ENCODE data around the gene CEP131. TPM values are rescaled to one million over a fixed set of nuclear protein-coding genes. Genes with fewer than 3 reads are reported as not detected.

The CEP131 gene
- total and polyA plus RNA-seq, 2 donors (not counting 3 experiments of a cell fraction or from before 2014, with no cell fraction given), result 5.3 to 17.9 TPM

DNA sequence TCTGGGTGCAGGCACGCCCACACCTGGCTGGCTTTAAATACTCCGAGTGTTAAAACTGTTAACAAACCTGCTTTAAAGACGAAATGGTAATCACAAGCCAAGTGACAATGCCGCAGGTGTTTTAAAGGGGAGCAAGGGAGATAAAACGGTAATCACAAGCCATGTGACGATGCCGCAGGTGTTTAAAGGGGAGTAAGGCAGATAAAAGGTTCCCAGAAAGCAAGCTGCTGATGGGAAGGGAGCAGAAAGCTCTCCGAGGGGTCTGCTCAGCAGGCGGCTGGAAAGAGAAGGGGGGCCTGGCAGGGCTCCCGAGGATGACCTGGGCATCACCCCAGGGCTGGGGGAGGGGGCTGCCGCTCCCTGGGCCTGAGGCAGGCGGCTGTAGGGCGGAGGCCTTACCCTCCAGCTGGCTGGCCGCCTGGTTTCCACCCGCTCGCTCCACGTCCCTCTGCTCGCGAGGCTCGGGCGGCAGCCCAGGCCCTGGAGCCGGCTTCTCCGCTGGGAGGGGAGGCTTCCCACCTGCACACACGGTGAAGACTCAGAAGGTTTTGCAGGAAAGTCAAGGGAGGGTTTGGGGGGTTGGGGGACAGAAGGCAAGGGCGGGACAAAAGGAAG, 28.4 kb upstream of the CEP131 start:
- no peaks in the 10 kb centered on the region for H3K27me3 ChIP-seq (ENCODE audit: control insufficient read depth in 2 of 2, insufficient read depth in 2 of 2, low read length in 2 of 2)
- no peak overlapping the region for H3K9ac ChIP-seq (replicated peaks; ENCODE audit: extremely low read depth, insufficient read depth, low read length)
- H2AFZ ChIP-seq (ENCODE audit: low read depth, low read length), result no peak overlapping the region
- intact Hi-C loops (cut with micrococcal nuclease), result loop anchor here (5.0 kb wide), 1 partner anchor 261 kb away; the partner anchor contains the start of gene ACTG1
- H3K4me1 ChIP-seq (ENCODE audit: control insufficient read depth, extremely low read depth, insufficient read depth, low read length), result no peaks in the 10 kb centered on the region
- CTCF ChIA-PET, result interaction anchor here (0.7 kb wide), 1 partner anchor 350 kb away, joined by 3 read pairs; no protein-coding TSS in a partner anchor
- DNase-seq (ENCODE audit: low read depth, low spot score) (no peak), FAIRE-seq (no peak)
- H3K79me2 ChIP-seq (ENCODE audit: control insufficient read depth, insufficient read depth, low read length), result no peaks in the 10 kb centered on the region
- no TSS peak for BruUV-seq (replicated peaks)
- H3K36me3 ChIP-seq (ENCODE audit: control insufficient read depth in 2 of 2, extremely low read depth in 1 of 2, insufficient read depth in 2 of 2, low read length in 2 of 2), result peaks cover 0 to 11% of the 10 kb centered on the region in 2 experiments
- no peak for TF ChIP-seq MAX (IDR thresholded peaks at IDR 0.05; ENCODE audit: insufficient read depth, insufficient read length)
- TF ChIP-seq, protein P1, sequence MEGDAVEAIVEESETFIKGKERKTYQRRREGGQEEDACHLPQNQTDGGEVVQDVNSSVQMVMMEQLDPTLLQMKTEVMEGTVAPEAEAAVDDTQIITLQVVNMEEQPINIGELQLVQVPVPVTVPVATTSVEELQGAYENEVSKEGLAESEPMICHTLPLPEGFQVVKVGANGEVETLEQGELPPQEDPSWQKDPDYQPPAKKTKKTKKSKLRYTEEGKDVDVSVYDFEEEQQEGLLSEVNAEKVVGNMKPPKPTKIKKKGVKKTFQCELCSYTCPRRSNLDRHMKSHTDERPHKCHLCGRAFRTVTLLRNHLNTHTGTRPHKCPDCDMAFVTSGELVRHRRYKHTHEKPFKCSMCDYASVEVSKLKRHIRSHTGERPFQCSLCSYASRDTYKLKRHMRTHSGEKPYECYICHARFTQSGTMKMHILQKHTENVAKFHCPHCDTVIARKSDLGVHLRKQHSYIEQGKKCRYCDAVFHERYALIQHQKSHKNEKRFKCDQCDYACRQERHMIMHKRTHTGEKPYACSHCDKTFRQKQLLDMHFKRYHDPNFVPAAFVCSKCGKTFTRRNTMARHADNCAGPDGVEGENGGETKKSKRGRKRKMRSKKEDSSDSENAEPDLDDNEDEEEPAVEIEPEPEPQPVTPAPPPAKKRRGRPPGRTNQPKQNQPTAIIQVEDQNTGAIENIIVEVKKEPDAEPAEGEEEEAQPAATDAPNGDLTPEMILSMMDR (IDR thresholded peaks at IDR 0.05; ENCODE audit: extremely low read depth in 1 of 2, insufficient read depth in 1 of 2, low read depth in 1 of 2, low read length in 2 of 2), result no peak
- no peak for TF ChIP-seq JUN (IDR thresholded peaks at IDR 0.05; ENCODE audit: borderline replicate concordance, insufficient read depth, insufficient read length, low read depth)
- TF ChIP-seq MYC (IDR thresholded peaks at IDR 0.05; ENCODE audit: low read depth, low read length), result no peak
- TF ChIP-seq POLR2AphosphoS5 (IDR thresholded peaks at IDR 0.05; ENCODE audit: insufficient read depth, low read depth, low read length), result no peak
- TF ChIP-seq EZH2 (IDR thresholded peaks at IDR 0.05; ENCODE audit: borderline replicate concordance, low read depth, low read length, severe bottlenecking), result no peak
- TF ChIP-seq POLR2A (IDR thresholded peaks at IDR 0.05; ENCODE audit: low read depth, low read length), result no peak
- TF ChIP-seq FOS (IDR thresholded peaks at IDR 0.05; ENCODE audit: borderline replicate concordance, insufficient read depth, low read length), result no peak
- TF ChIP-seq GATA2 (IDR thresholded peaks at IDR 0.05; ENCODE audit: insufficient read depth, insufficient read length, low read depth, low read length), result no peak
- no peak overlapping the region for H3K4me2 ChIP-seq (ENCODE audit: insufficient read depth, low read length)
- H4K20me1 ChIP-seq (replicated peaks; ENCODE audit: control insufficient read depth, extremely low read depth, insufficient read depth, low read length), result no peaks in the 10 kb centered on the region
- H3K9me1 ChIP-seq (replicated peaks; ENCODE audit: control insufficient read depth, extremely low read depth, insufficient read depth, low read length), result no peaks in the 10 kb centered on the region
- no peak overlapping the region for H3K27ac ChIP-seq (ENCODE audit: insufficient read depth, low read depth, low read length)
- H3K9me3 ChIP-seq (replicated peaks; ENCODE audit: control insufficient read depth, insufficient read depth, low read length), result no peaks in the 10 kb centered on the region
- dilution Hi-C loops (cut with MboI; ENCODE audit: extremely low pct_ligation_motif_present, low sequenced_read_pairs), result no loop called here
- POLR2A ChIA-PET, result no interaction called here
- no peak overlapping the region for H3K4me3 ChIP-seq (replicated peaks in 1 of 3; ENCODE audit: insufficient read depth in 1 of 3, low read depth in 1 of 3, low read length in 3 of 3)
